ENCODE results near the gene CPXM2. TPM values are rescaled to one million over a fixed set of nuclear protein-coding genes. Genes with fewer than 3 reads are reported as not detected.

The CPXM2 gene
- total and polyA plus RNA-seq, 4 donors, result 0.05 to 0.92 (median 0.44) TPM

DNA sequence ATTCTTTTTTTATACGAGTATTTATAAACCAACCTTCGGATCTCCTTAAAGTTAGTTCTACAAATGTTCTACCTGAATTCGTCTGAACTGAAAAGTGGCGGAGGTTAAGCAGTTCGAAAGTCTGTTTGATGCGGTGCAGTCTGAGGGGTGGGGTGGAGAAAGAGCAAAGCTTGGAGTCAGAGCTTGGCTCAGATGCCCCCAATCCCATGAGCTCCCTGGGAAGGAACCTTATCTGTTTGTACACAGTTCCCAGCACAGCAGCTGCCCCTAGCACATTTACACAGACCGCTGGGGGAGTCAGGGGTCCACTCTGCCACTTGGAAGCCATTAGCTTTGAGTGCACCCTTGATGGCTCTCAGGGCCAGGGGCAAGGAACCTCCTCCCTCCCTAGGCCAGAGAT lies 30.8 kb downstream of the CPXM2 start:
- TF ChIP-seq EGR1 (IDR thresholded peaks at IDR 0.05; ENCODE audit: low read depth in 2 of 2) (no peak), YY1 (IDR thresholded peaks at IDR 0.05) (no peak), ZBTB33 (IDR thresholded peaks at IDR 0.05) (no peak)
- DNase-seq (ENCODE audit: low spot score), result no peak
- Histone ChIP-seq H3K27me3 (ENCODE audit: control insufficient read depth in 4 of 4, insufficient read depth in 4 of 4, low read length in 3 of 4) (peaks cover 0 to 6% (median 1%) of the 10 kb centered on the region in 4 donors), H3K9ac (ENCODE audit: low read depth in 1 of 2, low read length in 2 of 2) (no peak overlapping the region), H3K4me3 (ENCODE audit: low read depth in 1 of 3, low read length in 3 of 3) (no peak overlapping the region), H3K27ac (ENCODE audit: low read depth in 1 of 2, low read length in 2 of 2) (no peak overlapping the region), H3K4me1 (ENCODE audit: control insufficient read depth in 4 of 4, insufficient read depth in 4 of 4, low read length in 3 of 4) (no peaks in the 10 kb centered on the region), H3K36me3 (ENCODE audit: control insufficient read depth in 4 of 4, insufficient read depth in 3 of 4, low read depth in 1 of 4, low read length in 3 of 4) (no peaks in the 10 kb centered on the region), H3K9me3 (ENCODE audit: control insufficient read depth in 4 of 4, low read length in 3 of 4) (no peaks in the 10 kb centered on the region)
- WGBS, result 80% methylated on average over 7 of the region's 7 CpGs

- no peak overlapping the region for H3K9ac ChIP-seq (ENCODE audit: low read depth in 1 of 2, low read length in 2 of 2)
- H3K27ac ChIP-seq (ENCODE audit: low read depth in 1 of 2, low read length in 2 of 2), result no peak overlapping the region
- TF ChIP-seq RXRA (IDR thresholded peaks at IDR 0.05) (no peak), RAD21 (IDR thresholded peaks at IDR 0.05) (no peak), HNF4A (conservative IDR thresholded peaks at IDR 0.05) (no peak), YY1 (IDR thresholded peaks at IDR 0.05) (no peak), HNF4G (IDR thresholded peaks at IDR 0.05) (no peak), NR2F2 (IDR thresholded peaks at IDR 0.05) (no peak), GABPA (IDR thresholded peaks at IDR 0.05 in 1 of 2, conservative IDR thresholded peaks at IDR 0.05 in 1 of 2) (no peak), EGR1 (IDR thresholded peaks at IDR 0.05; ENCODE audit: low read depth in 2 of 2) (no peak), ZBTB33 (IDR thresholded peaks at IDR 0.05) (no peak)
- TF ChIP-seq, protein P1, sequence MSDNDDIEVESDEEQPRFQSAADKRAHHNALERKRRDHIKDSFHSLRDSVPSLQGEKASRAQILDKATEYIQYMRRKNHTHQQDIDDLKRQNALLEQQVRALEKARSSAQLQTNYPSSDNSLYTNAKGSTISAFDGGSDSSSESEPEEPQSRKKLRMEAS (IDR thresholded peaks at IDR 0.05), result no peak
- TF ChIP-seq, protein P2, sequence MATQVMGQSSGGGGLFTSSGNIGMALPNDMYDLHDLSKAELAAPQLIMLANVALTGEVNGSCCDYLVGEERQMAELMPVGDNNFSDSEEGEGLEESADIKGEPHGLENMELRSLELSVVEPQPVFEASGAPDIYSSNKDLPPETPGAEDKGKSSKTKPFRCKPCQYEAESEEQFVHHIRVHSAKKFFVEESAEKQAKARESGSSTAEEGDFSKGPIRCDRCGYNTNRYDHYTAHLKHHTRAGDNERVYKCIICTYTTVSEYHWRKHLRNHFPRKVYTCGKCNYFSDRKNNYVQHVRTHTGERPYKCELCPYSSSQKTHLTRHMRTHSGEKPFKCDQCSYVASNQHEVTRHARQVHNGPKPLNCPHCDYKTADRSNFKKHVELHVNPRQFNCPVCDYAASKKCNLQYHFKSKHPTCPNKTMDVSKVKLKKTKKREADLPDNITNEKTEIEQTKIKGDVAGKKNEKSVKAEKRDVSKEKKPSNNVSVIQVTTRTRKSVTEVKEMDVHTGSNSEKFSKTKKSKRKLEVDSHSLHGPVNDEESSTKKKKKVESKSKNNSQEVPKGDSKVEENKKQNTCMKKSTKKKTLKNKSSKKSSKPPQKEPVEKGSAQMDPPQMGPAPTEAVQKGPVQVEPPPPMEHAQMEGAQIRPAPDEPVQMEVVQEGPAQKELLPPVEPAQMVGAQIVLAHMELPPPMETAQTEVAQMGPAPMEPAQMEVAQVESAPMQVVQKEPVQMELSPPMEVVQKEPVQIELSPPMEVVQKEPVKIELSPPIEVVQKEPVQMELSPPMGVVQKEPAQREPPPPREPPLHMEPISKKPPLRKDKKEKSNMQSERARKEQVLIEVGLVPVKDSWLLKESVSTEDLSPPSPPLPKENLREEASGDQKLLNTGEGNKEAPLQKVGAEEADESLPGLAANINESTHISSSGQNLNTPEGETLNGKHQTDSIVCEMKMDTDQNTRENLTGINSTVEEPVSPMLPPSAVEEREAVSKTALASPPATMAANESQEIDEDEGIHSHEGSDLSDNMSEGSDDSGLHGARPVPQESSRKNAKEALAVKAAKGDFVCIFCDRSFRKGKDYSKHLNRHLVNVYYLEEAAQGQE (IDR thresholded peaks at IDR 0.05), result no peak
- H3K9me3 ChIP-seq (ENCODE audit: control insufficient read depth in 4 of 4, low read length in 3 of 4), result no peaks in the 10 kb centered on the region
- peaks cover 0 to 6% (median 1%) of the 10 kb centered on the region in 4 donors for H3K27me3 ChIP-seq (ENCODE audit: control insufficient read depth in 4 of 4, insufficient read depth in 4 of 4, low read length in 3 of 4)
- H3K4me3 ChIP-seq (ENCODE audit: low read depth in 1 of 3, low read length in 3 of 3), result no peak overlapping the region
- H3K4me1 ChIP-seq (ENCODE audit: control insufficient read depth in 4 of 4, insufficient read depth in 4 of 4, low read length in 3 of 4), result no peaks in the 10 kb centered on the region
- 95% methylated on average over 5 of the region's 5 CpGs for WGBS
- DNase-seq (ENCODE audit: low spot score), result no peak
- no peaks in the 10 kb centered on the region for H3K36me3 ChIP-seq (ENCODE audit: control insufficient read depth in 4 of 4, insufficient read depth in 3 of 4, low read depth in 1 of 4, low read length in 3 of 4)
Observed at GRCh38 chr10:123860209-123860608, 31.4 kb downstream of the CPXM2 start.
